Retinal pigment epithelial cell (primary cell): ENCODE data around the gene SCG3.

Source experiments
- DNase-seq: peaks from one replicate; pipeline ENCODE4 v3.0.0-alpha.2; 2010; ENCODE audit warnings: low read depth
- H3K4me3 ChIP-seq: 2 replicates; pipeline ENCODE4 v1.5.1; 2011; ENCODE audit warnings: mild to moderate bottlenecking, low read length, control low read depth, moderate library complexity
- CTCF ChIP-seq: conservative IDR thresholded peaks from 2 replicates; pipeline ENCODE4 v1.5.1; 2011; ENCODE audit warnings: low read depth, low read length, control low read depth, inconsistent platforms

The SCG3 gene

DNA sequence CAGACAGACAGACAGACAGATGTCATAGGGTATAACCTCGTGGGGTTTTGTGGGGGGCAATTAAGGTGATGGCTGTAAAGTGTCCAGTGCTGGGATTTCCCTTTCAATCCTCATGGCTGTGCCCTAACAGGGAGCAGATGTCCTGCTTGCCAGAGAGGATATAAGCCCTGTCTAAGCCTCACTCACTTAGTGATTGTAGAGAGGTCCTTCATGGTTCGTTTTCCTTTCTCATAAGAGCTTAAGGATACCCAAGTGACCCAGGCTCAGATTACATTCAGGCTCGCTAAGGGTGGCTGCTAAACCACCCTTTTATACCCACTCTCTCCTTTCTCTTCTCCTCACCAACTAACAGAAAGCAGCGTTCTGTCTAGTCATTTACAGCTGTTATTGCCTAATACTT lies 36.9 kb downstream of the SCG3 start:
- no peak for DNase-seq
- TF ChIP-seq CTCF, result no peak
- H3K4me3 ChIP-seq, result no peak overlapping the region

DNA sequence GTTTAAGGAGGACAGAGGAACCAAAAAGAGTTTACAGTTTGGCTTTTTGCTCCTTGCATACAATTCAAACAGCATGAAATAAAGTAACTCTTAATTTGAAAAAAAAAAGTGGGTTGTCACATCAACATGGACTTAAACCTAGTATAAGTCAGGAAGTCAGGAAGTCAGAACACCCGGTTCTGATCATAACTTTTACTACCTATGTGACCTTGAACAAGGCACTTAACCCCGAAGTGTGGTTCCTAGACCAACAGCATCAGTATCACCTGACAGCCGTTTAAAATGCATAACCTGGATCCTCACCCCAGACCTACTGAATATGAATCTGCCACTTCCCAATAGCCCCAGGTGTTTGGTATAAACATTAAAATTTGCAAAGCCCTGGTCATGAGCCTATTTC lies 37.4 kb downstream of the SCG3 start:
- DNase-seq, result no peak
- no peak for TF ChIP-seq CTCF
- H3K4me3 ChIP-seq, result no peak overlapping the region

- no peak for TF ChIP-seq CTCF
- no peak for DNase-seq
- H3K4me3 ChIP-seq, result no peak overlapping the region
Observed at GRCh38 chr15:51720201-51720995, 39.1 kb downstream of the SCG3 start.

DNA sequence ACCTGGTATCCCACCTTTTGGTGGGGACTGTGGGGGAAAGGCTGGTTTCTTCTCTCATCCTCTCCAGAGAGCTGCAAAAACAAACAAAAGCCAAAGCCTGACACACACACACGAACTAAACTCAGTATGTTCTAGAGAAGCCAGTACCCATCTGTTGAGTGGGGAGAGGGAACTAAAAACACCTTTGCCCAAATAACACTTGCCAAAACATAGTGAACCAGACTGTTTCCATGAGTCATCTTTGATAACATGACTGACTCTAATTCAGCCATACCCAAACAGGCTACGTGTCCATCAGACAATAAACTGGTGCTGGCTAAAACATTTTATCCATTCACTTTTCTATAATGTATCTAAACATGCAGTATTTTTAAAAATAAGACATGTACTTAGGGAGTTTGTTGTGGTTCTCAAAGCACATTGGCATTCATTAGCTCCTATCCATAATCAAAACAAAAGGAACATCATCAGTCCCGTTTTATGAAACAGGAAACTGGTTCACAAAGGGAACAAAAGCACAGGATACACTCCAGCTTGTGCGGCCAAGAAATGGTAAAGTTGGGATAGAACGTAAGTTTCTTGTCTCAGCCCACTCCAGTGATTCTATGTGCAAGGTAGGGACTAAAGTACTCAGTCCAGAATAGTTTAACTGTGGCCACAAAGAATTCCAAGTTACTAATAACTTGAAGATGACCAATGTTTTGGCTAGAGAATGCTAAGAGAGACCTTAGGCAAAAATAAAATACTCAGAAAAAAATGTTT lies 40.1 kb downstream of the SCG3 start:
- TF ChIP-seq CTCF, result no peak
- H3K4me3 ChIP-seq, result no peak overlapping the region
- no peak for DNase-seq

GRCh38 chr15:51724199-51724598 lies 42.9 kb downstream of the SCG3 start:
- H3K4me3 ChIP-seq, result no peak overlapping the region
- DNase-seq, result no peak
- no peak for TF ChIP-seq CTCF

GRCh38 chr15:51724673-51725072 lies 43.4 kb downstream of the SCG3 start:
- no peak for DNase-seq
- H3K4me3 ChIP-seq, result no peak overlapping the region
- no peak for TF ChIP-seq CTCF
